Fibroblast of pulmonary artery (primary cell): ENCODE data around the gene PSMD12.

Experiments
- DNase-seq: peaks from one replicate; pipeline ENCODE4 v3.0.0-alpha.2; 2010; ENCODE audit warnings: low read depth
- H3K4me3 ChIP-seq: replicated peaks from 2 replicates; pipeline ENCODE4 v1.5.1; 2011; ENCODE audit warnings: low read depth, mild to moderate bottlenecking, control low read depth, low read length, moderate library complexity
- TF ChIP-seq, protein P1 (sequence below): IDR thresholded peaks from 2 replicates; pipeline ENCODE4 v1.5.1; 2011; ENCODE audit warnings: mild to moderate bottlenecking, control low read depth, low read length, inconsistent platforms; ENCODE audit errors: missing control alignments

PSMD12 gene

DNA sequence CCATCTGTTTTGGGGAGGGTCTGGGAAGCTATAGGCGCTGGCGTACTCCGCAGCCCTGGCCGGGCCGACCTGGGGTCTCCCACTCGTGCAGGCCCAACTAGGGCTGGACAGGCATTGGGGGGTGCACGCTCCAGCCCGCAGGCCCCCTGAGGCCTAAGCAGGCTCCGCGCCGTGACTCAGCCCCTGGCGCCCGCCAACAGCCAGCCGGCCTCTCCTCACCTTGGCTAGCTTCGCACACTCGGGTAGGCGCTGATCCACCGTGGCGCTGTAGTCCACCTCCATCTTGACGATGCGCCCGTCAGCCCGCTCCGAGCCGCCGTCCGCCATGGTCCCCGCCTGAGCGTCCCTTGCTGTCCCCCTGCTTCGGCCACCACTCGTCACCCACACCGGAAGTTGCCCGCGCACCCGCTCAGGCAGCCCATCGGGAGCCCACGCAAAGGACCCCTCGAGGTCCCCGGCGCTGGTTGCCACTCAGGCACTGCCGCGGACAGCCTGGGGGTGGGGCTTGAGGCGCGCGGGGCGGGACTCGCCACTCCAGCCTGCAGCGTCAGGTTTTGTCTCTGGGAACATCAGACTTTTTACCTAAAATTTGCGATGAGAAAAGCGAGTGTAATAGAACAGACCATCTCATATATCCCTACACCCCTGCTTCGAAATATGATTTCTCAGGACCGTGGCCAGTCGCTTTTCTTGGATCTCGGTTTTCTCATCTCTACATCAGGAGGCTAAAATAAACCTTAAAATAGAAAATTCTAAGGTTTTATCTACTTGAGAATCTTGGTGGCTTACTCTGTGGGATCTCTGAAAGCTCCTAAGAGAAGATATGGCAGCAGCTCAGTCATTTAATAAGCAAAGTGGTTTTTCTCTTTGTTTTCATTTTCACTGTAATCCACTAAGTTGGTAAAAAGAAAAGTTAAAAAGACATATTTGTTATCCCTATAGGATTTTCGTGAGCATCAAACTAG is at the start of gene PSMD12:
PSMD12 (minus strand) TSS at position 385 of the 965 bp plus-strand sequence; CDS start at position 327, 58 bp downstream.
- H3K4me3 ChIP-seq, result peak within 1 kb of the TSS; percentile 99
- peak; percentile 92 for DNase-seq

DNA sequence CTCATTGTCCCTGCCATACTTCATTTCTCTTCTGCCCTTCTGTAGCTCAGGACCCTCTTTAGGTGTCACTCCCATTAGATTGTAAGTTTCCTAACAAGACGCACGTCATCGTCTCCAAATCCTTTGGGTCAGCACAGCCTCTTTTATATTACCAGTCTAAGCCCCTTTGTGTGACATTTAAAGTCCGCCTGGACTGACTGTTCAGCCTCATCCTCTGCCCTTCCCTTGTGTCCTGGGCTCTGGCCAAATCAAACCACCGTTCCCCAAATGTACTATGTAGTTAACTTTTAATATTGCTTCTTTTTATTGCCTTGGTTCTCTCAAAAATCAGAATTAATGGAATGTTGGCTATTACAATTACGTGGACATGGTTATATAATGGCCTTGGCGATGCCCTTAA is 48.9 kb upstream of the PSMD12 start:
- TF ChIP-seq, protein P1, sequence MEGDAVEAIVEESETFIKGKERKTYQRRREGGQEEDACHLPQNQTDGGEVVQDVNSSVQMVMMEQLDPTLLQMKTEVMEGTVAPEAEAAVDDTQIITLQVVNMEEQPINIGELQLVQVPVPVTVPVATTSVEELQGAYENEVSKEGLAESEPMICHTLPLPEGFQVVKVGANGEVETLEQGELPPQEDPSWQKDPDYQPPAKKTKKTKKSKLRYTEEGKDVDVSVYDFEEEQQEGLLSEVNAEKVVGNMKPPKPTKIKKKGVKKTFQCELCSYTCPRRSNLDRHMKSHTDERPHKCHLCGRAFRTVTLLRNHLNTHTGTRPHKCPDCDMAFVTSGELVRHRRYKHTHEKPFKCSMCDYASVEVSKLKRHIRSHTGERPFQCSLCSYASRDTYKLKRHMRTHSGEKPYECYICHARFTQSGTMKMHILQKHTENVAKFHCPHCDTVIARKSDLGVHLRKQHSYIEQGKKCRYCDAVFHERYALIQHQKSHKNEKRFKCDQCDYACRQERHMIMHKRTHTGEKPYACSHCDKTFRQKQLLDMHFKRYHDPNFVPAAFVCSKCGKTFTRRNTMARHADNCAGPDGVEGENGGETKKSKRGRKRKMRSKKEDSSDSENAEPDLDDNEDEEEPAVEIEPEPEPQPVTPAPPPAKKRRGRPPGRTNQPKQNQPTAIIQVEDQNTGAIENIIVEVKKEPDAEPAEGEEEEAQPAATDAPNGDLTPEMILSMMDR, result no peak
- H3K4me3 ChIP-seq, result no peak overlapping the region
- DNase-seq, result no peak

More for the DNA sequence above, at the start of gene PSMD12:
- TF ChIP-seq, protein P1, result no peak

DNA sequence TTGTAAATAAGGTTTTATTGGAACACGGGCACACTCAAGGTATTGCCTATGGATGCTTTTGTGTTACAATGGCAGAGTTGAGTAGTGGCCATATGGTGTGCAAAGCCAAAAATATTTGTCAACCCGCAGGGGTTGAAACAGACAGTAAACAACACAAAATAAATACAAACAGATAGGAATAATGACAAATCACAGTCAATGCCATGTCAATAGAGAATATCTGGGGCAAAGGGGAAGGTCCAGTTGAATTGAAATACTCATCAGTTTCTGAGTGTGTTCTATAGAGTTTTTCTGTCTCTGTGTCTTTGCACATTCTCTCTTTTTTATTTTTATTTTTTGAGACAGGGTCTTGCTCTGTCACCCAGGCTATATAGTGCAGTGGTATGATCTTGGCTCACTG is 48.2 kb upstream of the PSMD12 start:
- no peak for DNase-seq
- TF ChIP-seq, protein P1, result no peak
- no peak overlapping the region for H3K4me3 ChIP-seq

DNA sequence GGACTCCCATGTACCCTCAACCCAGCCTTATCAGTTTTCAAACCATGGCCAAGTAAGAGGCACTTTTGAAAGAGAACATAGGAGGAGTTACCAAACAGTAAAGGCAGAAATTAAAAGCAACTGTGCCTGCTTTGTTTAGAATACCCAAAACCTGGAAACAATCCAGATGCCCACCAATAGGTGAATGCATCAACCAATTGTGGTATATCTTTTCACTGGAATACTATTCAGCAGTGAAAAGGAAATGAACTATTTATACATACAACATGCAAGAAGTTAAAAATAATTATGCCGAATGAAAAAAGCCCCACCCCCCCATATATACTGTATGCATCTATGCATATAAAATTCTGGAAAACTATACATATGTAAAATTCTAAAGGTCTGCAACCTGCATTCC is 47.8 kb upstream of the PSMD12 start:
- TF ChIP-seq, protein P1, result no peak
- DNase-seq, result no peak
- no peak overlapping the region for H3K4me3 ChIP-seq

DNA sequence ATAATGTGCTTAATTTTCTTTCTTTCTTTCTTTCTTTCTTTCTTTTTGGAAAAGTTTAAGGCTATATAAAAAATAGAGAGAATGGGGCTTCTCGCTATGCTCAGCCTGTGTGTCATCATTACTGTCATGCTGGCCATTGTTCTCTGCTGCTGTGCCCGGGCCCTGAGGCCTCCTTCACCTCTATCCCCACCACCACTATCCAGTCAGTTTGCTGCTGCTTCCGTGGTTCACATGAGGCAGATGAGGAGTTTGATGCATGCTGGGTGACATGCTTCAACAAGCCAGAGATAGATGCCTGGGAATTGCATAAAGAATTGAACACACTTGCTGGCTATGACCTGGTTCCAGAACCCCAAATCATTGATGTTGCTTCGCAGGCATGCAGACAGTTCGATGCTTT is 47.0 kb upstream of the PSMD12 start:
- TF ChIP-seq, protein P1, result no peak
- no peak for DNase-seq
- H3K4me3 ChIP-seq, result no peak overlapping the region

DNA sequence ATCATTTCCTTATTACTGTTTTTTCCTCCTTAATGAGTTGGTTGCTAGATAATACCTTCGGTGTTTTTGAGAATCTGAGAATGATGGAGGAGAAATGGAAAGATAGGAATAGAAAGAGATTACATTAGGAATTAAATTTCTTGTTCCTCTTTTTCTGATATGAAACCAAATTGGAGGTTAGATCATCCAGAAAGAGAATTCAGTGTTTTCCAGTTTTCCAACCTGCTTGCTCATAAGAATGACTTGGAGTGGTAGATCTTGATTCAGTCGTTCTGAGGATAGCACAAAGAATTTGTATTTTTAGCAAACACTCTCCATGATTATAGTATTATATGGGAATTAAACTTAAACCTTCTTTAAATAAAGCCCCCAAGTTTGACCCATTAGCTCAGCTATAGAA is 46.6 kb upstream of the PSMD12 start:
- H3K4me3 ChIP-seq, result no peak overlapping the region
- TF ChIP-seq, protein P1, result no peak
- no peak for DNase-seq
